HT1080 (cell line): ENCODE measurements around the gene BRSK2. TPM values are rescaled to one million over a fixed set of nuclear protein-coding genes. Genes with fewer than 3 reads are reported as not detected.

ENCODE experiments used
- DNase-seq: peaks from one replicate; pipeline ENCODE4 v3.0.0-alpha.2; 2015; ENCODE audit warnings: low read depth
- total RNA-seq: library from RNA; depleted of rRNA; stranded (reverse); fragments of >200 nt; shearing (Covaris generic); gene quantifications from 2 replicates; pipeline ENCODE4 v1.2.3, GENCODE V29; 2014

Gene BRSK2
- total RNA-seq, 1 experiment from 2014 or later: 0.58 TPM

DNA sequence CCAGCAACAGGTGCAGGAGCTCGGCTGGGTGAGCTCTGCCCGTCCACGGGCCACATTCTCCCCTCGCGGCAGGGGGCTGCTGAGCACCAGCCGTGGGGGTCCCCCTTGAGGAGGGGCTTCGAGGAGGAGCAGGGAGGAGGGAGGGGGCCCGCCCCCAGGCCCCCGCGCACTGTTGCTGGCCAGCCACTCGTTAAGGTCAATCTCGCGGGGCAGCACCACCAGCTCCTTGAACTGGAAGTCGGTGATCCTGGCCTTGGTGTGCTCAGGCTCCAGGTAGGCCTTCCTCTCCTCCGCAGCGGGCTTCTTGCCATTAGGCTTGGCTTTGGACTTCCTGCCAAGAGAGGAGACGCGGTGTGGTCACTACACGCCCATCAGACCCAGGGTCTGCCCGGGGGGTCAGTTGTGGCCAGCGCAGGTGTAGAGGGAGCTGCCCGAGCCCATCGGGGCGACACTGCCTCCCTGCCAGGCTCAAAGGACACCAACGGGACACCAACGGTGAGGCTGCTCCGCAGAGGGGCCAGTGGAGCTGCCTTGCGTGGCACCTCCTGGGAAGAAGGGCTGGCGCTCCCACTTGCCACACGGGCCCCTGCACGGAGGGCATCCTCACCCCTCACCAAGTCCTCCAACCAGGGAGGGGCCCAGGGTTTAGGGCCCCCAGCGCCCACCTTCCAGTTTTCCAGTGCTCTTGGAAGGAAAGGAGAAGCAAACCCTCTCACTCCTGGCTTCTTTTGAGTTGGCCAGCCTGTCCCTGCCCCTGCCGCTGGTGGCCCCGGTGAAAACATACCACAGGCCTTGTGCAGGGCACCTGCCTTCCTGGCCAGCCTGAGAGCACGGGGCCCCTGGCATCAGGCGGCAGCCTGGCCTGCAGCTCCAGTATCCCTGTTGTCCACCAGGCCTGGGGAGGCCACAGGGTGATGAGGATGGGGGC is 91.1 kb downstream of the BRSK2 start:
- no peak for DNase-seq

DNA sequence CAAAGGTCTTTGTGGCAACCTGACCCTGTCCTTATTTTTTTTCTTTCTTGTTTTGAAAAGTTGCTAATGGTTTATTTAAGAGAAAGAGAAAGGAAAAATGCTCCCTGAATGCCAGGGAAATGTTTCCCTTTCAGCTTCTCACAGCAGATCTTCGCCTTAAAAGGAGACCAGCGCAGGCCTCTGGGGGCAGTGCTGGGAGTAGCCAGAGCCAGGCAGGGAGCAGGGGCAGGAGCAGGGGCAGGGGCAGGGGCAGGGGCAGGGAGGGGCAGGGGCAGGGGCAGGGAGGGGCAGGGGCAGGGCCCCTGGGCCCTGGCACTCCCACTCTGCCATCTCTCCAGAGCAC is 91.7 kb downstream of the BRSK2 start:
- no peak for DNase-seq

DNA sequence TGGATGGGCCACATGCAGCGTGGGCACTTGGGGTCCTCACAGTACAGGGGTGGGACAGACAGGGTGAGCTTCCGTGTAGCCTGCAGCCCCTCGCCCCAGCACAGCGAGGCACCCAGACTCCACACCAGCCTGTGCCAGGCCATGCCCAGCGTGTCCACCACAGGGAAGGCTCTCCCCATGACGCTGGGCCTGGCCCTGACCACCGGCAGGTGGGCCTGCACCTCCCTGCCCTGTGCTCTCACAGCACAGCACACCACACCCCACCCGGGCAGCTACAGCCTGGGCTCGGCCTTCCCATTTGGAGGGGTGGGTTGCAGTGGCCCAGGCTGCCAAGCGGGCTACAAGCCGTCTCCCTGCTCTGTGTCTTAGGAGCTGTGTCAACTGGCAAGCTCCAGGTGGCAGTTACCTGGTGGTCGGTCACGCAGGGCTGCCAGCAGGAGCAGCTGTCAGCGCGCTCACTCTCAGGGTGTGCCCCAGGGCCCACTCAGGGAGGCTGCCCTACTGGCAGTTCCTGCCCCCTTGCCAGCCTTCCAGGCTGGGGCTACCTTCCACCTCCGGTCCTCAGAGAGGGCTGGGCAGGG is 92.2 kb downstream of the BRSK2 start:
- no peak for DNase-seq

DNA sequence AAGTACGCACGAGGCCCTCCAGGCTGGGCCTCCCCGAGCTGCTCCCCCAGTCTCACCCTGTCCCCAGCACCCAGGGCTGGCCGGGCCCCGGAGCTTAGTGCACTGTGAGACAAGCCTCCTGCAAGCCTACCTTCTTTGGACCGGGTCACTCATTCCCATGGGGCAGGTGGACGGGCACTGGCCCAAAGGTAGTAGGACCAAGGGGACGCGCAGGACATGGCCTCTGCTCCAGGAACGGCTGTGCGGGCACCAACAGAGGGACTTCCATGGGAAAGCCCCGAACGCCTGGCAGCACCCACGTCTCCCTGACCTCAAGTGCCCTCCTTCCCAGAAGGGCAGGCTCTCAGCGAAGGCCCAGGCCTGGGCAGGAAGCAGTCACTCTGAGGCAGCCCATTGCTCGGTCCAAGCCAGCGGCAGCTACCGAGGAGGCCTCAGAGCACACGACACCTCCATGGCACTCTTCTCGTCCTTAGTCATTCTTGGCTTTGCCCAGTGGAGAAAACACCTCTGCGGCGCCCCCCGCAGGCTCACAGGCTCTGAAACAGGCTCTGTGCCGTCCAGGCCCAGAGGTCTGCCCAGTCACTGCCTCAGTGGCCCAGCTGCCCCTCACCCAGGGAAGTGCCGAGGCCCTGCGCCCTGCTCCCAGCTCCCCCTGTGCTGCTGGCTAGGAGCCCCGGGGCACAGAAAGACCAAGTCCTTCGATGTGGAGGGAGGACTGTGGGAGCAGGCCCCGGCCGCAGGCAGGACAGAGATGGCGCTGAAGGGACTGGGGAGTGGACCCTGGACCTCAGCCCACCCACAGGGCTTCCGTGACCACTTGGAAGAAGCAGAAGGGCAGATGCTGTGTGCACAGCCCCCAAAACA is 93.1 kb downstream of the BRSK2 start:
- no peak for DNase-seq

DNA sequence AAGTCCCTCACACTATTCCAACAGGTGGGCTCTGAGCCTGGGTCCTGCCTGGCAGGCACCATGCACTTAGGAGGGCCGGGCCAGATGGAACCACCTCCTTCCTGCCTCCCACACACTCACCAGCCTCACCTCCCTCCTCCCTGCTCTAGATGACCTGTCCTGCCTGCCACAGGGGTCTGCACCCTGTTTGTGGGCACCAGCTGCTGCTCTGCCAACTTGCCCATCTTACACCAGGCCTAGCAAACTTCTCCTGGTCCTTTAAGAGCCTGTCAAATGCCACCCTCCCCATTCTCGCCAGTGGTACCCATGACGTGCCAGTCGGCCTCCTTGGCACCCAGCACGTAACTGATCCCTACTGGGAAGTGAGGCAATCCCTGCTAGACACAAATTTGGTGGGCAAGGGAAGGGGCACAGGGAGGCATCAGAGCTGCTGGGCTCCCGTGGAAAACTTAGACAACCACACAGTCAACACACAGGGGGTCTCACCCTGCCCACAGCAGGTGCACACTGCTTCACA is 93.8 kb downstream of the BRSK2 start:
- no peak for DNase-seq

DNA sequence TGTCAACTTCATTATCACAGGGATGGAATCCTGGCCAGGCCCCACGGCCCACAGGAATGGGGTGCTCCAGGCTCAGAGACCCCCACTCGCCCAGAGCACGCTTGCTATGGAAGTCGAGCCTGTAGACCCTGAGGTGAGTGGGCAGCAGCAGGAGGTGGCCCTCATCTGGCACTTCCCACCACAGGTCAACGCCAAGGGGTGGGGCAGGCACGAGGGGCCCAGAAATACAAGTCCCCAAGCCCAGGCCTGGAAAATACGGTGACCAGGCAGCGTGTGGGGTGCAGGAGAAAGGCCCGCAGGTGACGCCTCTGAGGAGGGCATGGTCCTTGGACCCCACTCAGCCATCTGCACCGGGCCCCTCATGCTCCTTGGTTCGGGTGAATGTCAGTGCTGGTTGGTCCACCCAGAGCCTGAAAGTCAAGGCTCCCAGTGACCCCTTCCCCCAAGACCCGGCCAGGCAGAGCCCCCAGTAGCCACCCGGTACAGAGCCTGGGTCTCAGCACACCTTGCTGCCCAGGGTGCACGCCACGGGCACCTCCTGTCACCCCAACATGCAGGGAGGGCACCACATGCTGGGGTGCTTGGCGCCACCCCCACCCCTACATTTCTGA is 94.4 kb downstream of the BRSK2 start:
- no peak for DNase-seq

DNA sequence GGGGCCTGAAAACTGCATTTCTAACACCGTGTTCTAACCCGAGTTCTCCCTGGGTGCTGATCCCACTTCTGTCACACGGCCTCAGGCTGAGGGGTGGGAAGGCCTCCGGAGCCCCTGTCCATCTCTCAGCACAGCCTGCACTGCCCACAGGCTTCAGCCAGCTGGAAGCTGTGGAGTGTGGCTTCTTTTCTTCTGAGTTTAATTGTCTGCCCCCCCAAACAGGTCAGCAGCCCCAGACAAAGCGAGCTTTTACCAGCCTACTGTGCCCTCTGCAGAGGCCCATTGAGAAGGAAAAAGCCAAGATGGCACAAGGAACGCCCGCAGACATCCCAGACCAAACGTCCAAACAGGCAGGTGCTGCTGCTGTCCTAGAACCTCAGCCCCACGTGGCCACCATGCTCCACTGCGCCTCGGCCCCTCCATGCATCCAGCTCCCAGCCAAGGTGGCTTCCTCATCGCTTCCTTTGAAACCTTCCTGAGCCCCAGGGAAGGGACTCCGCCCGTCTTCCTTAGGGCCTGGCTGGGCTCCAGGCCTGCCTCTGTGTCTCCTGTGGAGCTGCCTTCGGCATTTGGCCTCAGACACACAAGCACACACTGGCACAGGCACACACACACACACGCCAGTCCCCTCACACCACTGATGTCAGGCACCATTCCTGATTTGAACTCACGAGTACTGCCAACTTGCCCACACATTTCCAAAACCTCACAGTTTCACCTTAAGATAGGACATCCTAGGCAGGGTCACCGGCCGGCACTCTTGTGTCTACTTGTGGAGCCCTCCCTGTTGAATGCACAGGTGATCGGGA is 95.2 kb downstream of the BRSK2 start:
- no peak for DNase-seq

DNA sequence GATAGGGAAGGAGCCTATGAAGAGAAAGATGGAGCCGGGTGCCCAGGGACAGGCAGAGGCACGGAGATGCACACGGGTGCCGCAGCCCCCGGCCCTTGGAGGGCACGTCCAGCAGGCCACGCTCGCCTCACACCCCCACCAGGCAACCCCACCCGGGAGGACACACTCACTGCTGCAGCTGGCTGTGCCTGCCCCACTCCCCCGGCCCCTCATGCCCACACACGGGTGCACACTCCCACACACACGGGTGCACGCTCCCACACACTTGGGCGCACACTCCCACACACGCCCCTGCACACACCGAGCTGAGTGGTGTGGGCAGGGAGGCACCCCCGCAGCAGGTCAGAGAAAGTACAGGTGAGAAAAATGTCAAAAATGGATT is 95.8 kb downstream of the BRSK2 start:
- no peak for DNase-seq

DNA sequence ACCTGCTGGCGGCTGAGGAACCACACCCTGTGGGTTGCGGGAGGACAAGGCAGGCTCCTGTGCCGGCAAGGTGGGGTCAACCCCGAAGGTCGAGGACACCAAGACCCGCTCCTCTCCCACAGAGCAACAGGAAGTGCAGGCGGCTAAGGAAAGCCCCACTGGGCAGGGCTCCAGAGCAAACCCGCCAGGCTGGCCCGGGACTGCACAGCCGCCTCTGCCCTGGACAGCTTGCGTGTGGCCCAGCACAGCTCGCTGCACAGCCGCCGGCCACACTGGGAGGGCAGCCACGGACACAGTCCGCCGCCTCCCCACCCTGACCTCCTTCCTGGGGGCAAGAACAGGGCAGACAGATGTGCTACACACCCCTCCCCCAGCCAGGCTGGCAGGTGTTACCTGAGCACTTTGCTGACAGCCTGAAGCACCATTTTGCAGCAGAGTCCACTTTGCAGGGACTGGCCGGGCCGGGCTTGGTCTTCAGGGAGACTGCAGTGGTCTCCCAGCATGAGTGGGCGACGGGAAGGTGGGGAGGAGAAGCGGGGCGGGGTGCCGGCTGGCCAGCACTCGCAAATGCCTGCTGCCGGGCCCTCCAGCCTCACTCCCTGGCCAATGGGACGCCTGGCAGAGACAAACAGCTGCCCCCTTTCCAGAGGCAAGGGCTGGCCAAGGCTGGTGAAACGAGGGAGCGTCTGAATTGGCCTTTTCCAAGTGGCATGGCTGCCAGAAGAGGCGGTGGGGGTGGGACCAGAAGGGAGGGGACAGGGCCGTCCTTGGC is 96.5 kb downstream of the BRSK2 start, which contains the start of gene MOB2:
MOB2 (minus strand) TSS at position 726 of the 772 bp plus-strand sequence; CDS start at position 503, 223 bp downstream.
- DNase-seq: peak; percentile 12

DNA sequence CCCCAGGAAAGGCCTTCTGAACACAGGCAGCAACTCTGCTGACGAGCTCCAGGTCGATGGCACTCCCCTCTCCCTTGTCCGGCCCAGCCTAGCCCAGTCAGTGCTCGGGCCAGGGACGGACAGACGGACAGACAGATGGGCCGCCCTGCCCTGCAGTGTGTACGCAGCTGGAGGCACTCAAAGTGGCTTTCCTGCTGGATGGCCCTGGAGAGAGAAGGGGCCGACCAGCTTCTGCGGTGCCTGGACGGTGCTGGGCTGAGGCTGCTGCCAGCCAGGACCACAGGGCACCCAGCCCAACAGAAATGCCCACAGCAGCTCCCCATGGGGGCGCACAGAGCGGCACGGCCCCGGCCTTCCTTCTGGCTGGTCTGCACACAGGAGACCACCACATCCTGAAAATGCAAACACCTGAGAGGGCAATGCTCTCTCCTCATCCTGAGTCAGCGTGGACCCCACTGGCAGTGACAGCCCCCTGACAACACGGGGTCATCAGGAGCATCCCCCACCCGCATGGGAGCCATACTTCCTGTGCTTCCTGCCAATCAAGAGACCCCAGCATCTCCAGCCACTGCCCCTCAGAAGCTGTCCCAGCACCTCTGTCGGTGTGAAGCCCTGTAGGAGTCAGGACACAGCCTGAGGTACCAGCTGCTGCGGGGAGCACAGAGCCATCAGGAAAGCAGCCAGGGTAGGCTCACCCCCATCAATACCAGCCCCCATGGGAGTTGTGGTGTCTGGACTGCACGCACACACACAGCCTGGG is 97.5 kb downstream of the BRSK2 start:
- DNase-seq: no peak

DNA sequence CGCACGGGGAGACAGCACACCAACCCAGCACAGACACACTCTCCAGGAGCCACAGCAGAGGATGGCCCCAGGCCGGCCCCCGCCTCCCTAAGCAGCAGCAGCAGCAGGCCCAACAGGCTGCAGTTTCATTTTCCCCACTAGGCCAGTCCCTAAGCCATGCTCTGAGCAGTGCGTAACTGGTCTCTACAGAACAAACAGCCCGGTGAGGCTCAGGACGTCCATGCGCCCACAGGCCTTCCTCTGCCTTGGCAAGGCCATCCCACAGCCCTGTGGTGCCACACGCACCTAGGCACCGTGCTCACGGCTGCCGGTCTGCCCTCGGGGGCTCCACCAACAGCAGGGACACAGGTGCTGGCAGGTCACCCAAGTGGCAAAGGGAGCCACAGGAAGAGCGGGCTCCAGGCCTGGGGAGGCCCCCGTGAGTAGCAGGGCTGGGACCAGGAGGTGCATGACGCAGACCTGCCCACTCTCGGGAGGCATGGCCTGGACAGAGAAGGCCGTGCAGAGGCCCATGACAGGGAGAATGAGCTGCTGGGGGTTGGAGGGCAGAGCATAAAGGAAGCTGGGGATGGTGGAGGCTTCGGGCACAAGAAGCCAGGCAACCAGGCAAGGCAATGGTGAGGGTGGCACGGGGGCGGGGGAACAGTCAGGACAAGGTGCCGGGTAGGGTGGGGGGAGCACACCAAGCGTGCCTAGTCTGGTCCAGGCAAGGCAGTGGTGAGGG is 98.3 kb downstream of the BRSK2 start:
- DNase-seq: no peak

DNA sequence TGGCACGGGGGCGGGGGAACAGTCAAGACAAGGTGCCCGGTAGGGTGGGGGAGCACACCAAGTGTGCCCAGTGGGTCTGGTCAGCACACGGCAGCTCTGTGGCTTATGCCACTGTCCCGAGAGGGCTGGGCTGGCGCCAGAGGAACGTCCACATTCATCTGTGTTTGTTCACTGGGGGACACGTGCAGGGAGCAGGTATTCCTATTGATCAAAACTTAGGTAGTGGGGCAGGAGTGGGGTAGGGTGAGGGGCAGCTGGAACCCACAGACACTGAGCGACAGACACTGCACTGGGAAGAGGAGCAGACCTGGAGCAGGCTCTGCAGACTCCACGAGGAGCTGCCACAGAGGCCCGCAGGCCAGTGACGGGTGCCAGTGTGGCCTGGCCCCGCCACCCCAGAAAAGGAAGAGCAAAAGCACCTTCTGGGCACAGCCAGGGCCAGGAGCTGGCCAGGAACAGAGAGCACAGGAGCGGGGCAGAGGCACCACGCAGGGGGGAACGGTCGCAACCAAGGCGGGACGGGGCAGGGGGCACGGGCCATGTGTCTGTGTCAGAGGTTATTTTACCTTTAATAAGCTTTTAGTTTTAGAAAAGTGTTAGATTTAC is 98.9 kb downstream of the BRSK2 start:
- no peak for DNase-seq

DNA sequence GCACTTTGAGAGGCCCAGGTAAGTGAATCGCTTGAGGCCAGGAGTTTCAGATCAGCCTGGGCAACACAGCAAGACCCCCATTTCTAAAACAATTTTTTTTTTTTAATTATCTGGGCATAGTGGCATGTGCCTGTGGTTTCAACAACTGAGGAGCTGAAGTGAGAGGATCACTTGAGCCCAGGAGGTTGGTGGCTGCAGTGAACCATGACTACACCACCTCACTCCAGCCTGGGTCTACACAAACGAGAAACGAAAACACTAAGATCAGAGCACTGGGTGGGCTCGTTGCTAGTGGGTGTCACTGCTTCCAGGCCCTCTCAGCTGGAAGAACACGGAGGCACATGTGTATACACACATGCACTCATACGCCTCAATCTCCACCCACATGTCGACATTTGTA is 100.9 kb downstream of the BRSK2 start:
- DNase-seq: no peak

DNA sequence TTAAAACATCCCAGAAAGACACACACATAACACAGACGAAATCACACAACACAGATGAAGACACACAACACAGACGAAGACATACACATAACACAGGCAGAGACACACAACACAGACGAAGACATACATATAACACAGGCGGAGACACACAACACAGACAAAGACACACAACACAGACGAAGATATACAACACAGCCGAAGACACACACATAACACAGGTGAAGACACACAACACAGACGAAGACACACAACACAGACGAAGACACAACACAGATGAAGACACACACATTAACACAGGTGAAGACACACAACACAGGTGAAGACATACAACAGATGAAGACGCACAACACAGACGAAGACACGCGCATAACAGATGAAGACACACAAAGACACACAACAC is 101.6 kb downstream of the BRSK2 start:
- no peak for DNase-seq

DNA sequence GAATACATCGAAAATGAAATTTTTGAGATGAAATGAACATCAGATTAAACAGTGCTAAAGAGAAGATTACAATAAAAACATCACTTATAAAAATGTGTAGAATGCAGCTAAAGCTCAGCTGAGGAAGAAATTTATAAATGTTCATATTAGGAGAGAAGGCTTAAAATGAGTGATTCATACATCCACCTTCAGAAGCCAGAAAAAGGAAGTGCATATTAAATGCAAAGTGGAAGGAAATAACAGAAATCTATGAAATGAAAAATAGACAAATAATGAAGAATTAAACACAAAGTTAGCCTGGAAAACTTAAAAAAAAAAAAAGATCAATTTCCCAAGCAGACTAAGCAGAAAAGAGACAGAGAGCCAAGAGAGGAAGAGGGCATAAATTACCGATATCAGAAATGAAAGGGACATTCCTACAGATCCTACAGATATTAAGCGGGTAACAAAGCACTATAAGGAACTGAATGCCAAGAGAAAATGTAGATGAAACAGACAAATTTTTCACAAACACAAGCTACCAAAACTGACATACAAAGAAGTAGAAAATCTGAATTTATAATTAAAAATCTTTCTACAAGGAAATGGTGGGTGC is 104.0 kb downstream of the BRSK2 start:
- DNase-seq: no peak

DNA sequence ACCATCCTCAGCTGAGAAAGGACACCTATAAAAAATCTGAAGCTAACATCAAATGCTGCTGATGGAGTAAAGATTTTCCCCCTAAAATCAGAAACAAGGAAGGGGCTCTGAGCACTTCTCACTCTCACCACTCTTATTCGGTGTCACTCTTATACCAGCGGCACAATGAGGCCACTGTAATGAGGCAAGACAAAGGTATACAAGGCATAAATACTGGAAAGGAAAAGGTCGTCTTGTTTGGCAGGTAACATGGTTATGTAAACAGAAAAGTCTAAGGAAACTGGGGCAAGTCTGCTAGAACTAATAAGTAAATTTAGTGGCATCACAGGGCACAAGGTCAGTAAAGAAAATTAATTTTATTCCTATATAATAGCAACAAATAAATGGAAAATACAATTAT is 104.9 kb downstream of the BRSK2 start:
- DNase-seq: no peak

DNA sequence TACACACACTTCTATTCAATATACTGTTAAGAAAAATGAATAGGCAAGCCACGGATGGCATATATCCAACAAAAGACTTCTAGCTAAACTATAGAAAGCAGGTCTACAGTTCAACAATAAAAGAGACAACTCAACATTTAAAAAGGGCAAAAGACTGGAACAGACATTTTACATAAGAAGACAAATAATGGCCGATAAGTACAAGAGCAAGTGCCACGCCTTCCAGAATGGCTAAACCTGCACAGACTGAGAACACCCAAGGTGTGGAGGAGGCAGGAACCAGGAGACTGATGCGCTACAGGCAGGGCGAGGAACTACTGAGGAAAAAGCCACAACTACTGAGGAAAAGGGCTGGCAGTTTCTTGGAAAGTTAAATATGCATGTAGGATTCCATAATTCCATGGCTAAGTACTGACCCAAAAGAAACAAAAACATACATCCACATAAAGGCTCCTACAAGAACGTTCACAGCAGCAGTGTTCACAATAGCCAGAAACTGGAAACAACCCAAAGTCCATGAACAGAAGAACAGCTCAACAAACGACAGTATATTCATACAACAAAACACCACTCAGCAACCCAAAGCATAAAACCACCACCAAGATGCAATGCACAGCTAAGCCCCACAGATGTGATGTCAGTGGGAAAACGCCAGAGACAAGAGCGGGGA is 106.5 kb downstream of the BRSK2 start:
- DNase-seq: no peak
